HCT116 (cell line): ENCODE measurements around the gene KCNIP4.

Experiments used
- CEBPB ChIP-seq: IDR thresholded peaks from 2 replicates; pipeline ENCODE4 v1.6.1; 2012; ENCODE audit warnings: low read depth
- CTCF ChIP-seq, 3 experiments: fragments of 200-600 bp in 1 of 3; sonication (generic) in 1 of 3; IDR thresholded peaks in 2 of 3; conservative IDR thresholded peaks in 1 of 3; 2 replicates each; pipeline ENCODE4 v1.5.1; 2012 to 2017; ENCODE audit warnings: low read depth in 2 of 3, low read length in 2 of 3, antibody characterized with exemption in 1 of 3, borderline replicate concordance in 1 of 3, control low read depth in 1 of 3, mild to moderate bottlenecking in 1 of 3, mixed read lengths in 1 of 3, mixed run types in 1 of 3, moderate library complexity in 1 of 3; ENCODE audit not compliant: insufficient read depth in 1 of 3
- EZH2 ChIP-seq: fragments of 200-600 bp; sonication (generic); IDR thresholded peaks from 2 replicates; pipeline ENCODE4 v1.6.1; 2017; ENCODE audit warnings: antibody characterized with exemption, mixed run types
- FOSL1 ChIP-seq: IDR thresholded peaks from 2 replicates; pipeline ENCODE4 v1.6.1; 2012; ENCODE audit warnings: low read depth
- JUND ChIP-seq: IDR thresholded peaks from 2 replicates; pipeline ENCODE4 v1.6.1; 2012
- MAX ChIP-seq: IDR thresholded peaks from 2 replicates; pipeline ENCODE4 v1.6.1; 2012
- POLR2A ChIP-seq: IDR thresholded peaks from 2 replicates; pipeline ENCODE4 v1.7.0; 2011; ENCODE audit warnings: borderline replicate concordance; ENCODE audit not compliant: insufficient read depth, insufficient read length; ENCODE audit errors: extremely low read depth
- POLR2AphosphoS5 ChIP-seq: IDR thresholded peaks from 2 replicates; pipeline ENCODE4 v1.6.1; 2011; ENCODE audit warnings: mild to moderate bottlenecking, low read depth, low read length, moderate library complexity
- SIN3A ChIP-seq: IDR thresholded peaks from 2 replicates; pipeline ENCODE4 v1.6.1; 2012; ENCODE audit warnings: low read depth
- TCF7L2 ChIP-seq: IDR thresholded peaks from 2 replicates; pipeline ENCODE4 v1.7.0; 2011; ENCODE audit warnings: borderline replicate concordance, inconsistent platforms; ENCODE audit not compliant: insufficient read depth, insufficient read length; ENCODE audit errors: extremely low read depth
- ZBTB33 ChIP-seq: IDR thresholded peaks from 2 replicates; pipeline ENCODE4 v1.6.1; 2011; ENCODE audit warnings: mild to moderate bottlenecking, low read length, moderate library complexity; ENCODE audit not compliant: insufficient replicate concordance; ENCODE audit errors: extremely low read depth
- ZFX ChIP-seq: fragments of 450-650 bp; IDR thresholded peaks from 2 replicates; pipeline ENCODE4 v1.6.1; 2017
- TF ChIP-seq, protein P1 (sequence below): IDR thresholded peaks from 2 replicates; pipeline ENCODE4 v1.6.1; 2012

GRCh38 chr4:21592970-21593670, 355.5 kb downstream of the KCNIP4 start:
- no peak for TF ChIP-seq POLR2A
- TF ChIP-seq EZH2 = no peak
- TF ChIP-seq CTCF (IDR thresholded peaks at IDR 0.05 in 2 of 3, conservative IDR thresholded peaks at IDR 0.05 in 1 of 3; ENCODE audit: borderline replicate concordance in 1 of 3, insufficient read depth in 1 of 3, low read depth in 2 of 3, low read length in 2 of 3) = no peak
- TF ChIP-seq MAX = no peak
- no peak for TF ChIP-seq POLR2AphosphoS5
- no peak for TF ChIP-seq FOSL1
- no peak for TF ChIP-seq ZBTB33
- TF ChIP-seq CEBPB = no peak
- TF ChIP-seq ZFX = no peak
- TF ChIP-seq, protein P1, sequence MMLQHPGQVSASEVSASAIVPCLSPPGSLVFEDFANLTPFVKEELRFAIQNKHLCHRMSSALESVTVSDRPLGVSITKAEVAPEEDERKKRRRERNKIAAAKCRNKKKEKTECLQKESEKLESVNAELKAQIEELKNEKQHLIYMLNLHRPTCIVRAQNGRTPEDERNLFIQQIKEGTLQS = no peak
- TF ChIP-seq JUND = no peak
- TF ChIP-seq SIN3A = no peak
- TF ChIP-seq TCF7L2 = no peak
